SU-DHL-6 (cell line): ENCODE results near the gene PRMT1.
A peak's percentile ranks its signal among the peaks of the same experiment; 100 is the strongest.

Source experiments
- H2AFZ ChIP-seq: fragments of 200-600 bp; sonication (generic); 2 replicates; pipeline ENCODE4 v1.6.1; 2014; ENCODE audit warnings: low read depth, mild to moderate bottlenecking, moderate library complexity, mixed read lengths, antibody characterized with exemption, low read length; ENCODE audit not compliant: severe bottlenecking
- H3F3A ChIP-seq: fragments of 200-600 bp; shearing (Covaris generic); 2 replicates; pipeline ENCODE4 v1.6.0; 2016; ENCODE audit warnings: antibody characterized with exemption, mild to moderate bottlenecking; ENCODE audit not compliant: insufficient read depth
- H3K27ac ChIP-seq: fragments of 200-600 bp; sonication (generic); 2 replicates; pipeline ENCODE4 v1.5.1; 2016; ENCODE audit warnings: low read depth, mild to moderate bottlenecking, low read length, moderate library complexity, mixed read lengths
- H3K27me3 ChIP-seq: fragments of 200-600 bp; sonication (generic), shearing (Covaris generic); 2 replicates; pipeline ENCODE4 v1.6.0; 2014; ENCODE audit warnings: mild to moderate bottlenecking, low read length
- H3K36me3 ChIP-seq: fragments of 200-600 bp; sonication (generic); 2 replicates; pipeline ENCODE4 v1.6.1; 2014; ENCODE audit warnings: mild to moderate bottlenecking, low read length, mixed read lengths
- H3K4me2 ChIP-seq: fragments of 300-600, 200-600 bp; shearing (Covaris generic), sonication (generic); 2 replicates; pipeline ENCODE4 v1.6.0; 2014; ENCODE audit warnings: low read length, low read depth, mild to moderate bottlenecking; ENCODE audit not compliant: poor library complexity, severe bottlenecking
- H3K4me3 ChIP-seq: fragments of 200-600 bp; sonication (generic); 2 replicates; pipeline ENCODE4 v1.5.1; 2014; ENCODE audit warnings: antibody characterized with exemption, low read length, mild to moderate bottlenecking, mixed read lengths; ENCODE audit not compliant: insufficient read depth, poor library complexity, severe bottlenecking
- H3K79me2 ChIP-seq: fragments of 200-600 bp; sonication (generic); 2 replicates; pipeline ENCODE4 v1.6.1; 2014; ENCODE audit warnings: mild to moderate bottlenecking, low read length, moderate library complexity; ENCODE audit not compliant: insufficient read depth
- H3K9ac ChIP-seq: fragments of 200-600 bp; sonication (generic); 2 replicates; pipeline ENCODE4 v1.7.0; 2014; ENCODE audit warnings: mild to moderate bottlenecking, low read length
- H3K9me2 ChIP-seq: fragments of 200-600 bp; sonication (generic); replicated peaks from 2 replicates; pipeline ENCODE4 v1.6.1; 2014; ENCODE audit warnings: low read length; ENCODE audit not compliant: insufficient read depth
- H3K9me3 ChIP-seq: fragments of 200-600 bp; sonication (generic); 2 replicates; pipeline ENCODE4 v1.6.1; 2014; ENCODE audit warnings: low read length, mixed read lengths; ENCODE audit not compliant: insufficient read depth
- H4K20me1 ChIP-seq: fragments of 200-600 bp; sonication (generic); 2 replicates; pipeline ENCODE4 v1.6.1; 2014; ENCODE audit warnings: low read depth, mild to moderate bottlenecking, antibody characterized with exemption, low read length, moderate library complexity, mixed read lengths
- CTCF ChIP-seq: fragments of 200-600 bp; sonication (generic); IDR thresholded peaks from one replicate; pipeline ENCODE4 v1.5.1; 2017; ENCODE audit warnings: antibody characterized with exemption, mild to moderate bottlenecking, low read length, moderate library complexity; ENCODE audit not compliant: insufficient read depth, poor library complexity, severe bottlenecking
- EZH2phosphoT487 ChIP-seq: fragments of 200-600 bp; sonication (generic), shearing (Covaris generic); conservative IDR thresholded peaks from 2 replicates; pipeline ENCODE4 v1.6.1; 2018; ENCODE audit warnings: mild to moderate bottlenecking, antibody characterized with exemption, low read length, moderate library complexity, mixed read lengths

The PRMT1 gene

GRCh38 chr19:49643466-49643865, 33.6 kb upstream of the PRMT1 start:
- Histone ChIP-seq H3K36me3 (no peaks in the 10 kb centered on the region), H3K27ac (no peak overlapping the region), H3K4me2 (peak overlapping the region; percentile 68), H3K9ac (peak overlapping the region; percentile 80), H3K79me2 (peaks cover 28% of the 10 kb centered on the region), H2AFZ (no peak overlapping the region), H3K9me2 (no peaks in the 10 kb centered on the region), H3K27me3 (no peaks in the 10 kb centered on the region), H3K4me3 (no peak overlapping the region), H4K20me1 (no peaks in the 10 kb centered on the region), H3K9me3 (no peaks in the 10 kb centered on the region), H3F3A (0 out of 2 replicates have a peak, but pooled peaks cover 12% of the 10 kb centered on the region)
- no peak for TF ChIP-seq EZH2phosphoT487
- TF ChIP-seq CTCF: no peak

- Histone ChIP-seq H3K9me2 (no peaks in the 10 kb centered on the region), H3K4me3 (no peak overlapping the region), H3K9ac (no peak overlapping the region), H3K4me2 (no peak overlapping the region), H3K36me3 (no peaks in the 10 kb centered on the region; the same call in 1 of the 2 replicates), H3K9me3 (no peaks in the 10 kb centered on the region), H2AFZ (no peak overlapping the region), H4K20me1 (no peaks in the 10 kb centered on the region), H3K27me3 (no peaks in the 10 kb centered on the region), H3K27ac (no peak overlapping the region), H3F3A (0 out of 2 replicates have a peak, but pooled peaks cover 12% of the 10 kb centered on the region), H3K79me2 (peaks cover 28% of the 10 kb centered on the region)
- TF ChIP-seq CTCF: no peak
- no peak for TF ChIP-seq EZH2phosphoT487
Observed at GRCh38 chr19:49645592-49645991, 31.5 kb upstream of the PRMT1 start.

GRCh38 chr19:49645995-49646394, 31.1 kb upstream of the PRMT1 start:
- Histone ChIP-seq H3K4me3 (no peak overlapping the region), H3K27ac (no peak overlapping the region), H3K9me3 (no peaks in the 10 kb centered on the region), H3K9me2 (no peaks in the 10 kb centered on the region), H3K36me3 (no peaks in the 10 kb centered on the region; the same call in 1 of the 2 replicates), H3K79me2 (peaks cover 28% of the 10 kb centered on the region), H3K4me2 (no peak overlapping the region), H3K9ac (no peak overlapping the region), H3K27me3 (no peaks in the 10 kb centered on the region), H2AFZ (no peak overlapping the region), H3F3A (0 out of 2 replicates have a peak, but pooled peaks cover 8% of the 10 kb centered on the region), H4K20me1 (no peaks in the 10 kb centered on the region)
- no peak for TF ChIP-seq EZH2phosphoT487
- TF ChIP-seq CTCF: no peak
